GM13976 (cell line): ENCODE data around the gene PGP.

ENCODE experiments used
- DNase-seq: peaks from one replicate; pipeline ENCODE4 v3.0.0; 2012; ENCODE audit warnings: low spot score
- CTCF ChIP-seq: IDR thresholded peaks from 2 replicates; pipeline ENCODE4 v1.5.1; 2012; ENCODE audit warnings: borderline replicate concordance, mild to moderate bottlenecking; ENCODE audit not compliant: insufficient read depth; ENCODE audit errors: extremely low read depth, missing control alignments, control extremely low read depth
- in situ Hi-C: fragments of 300-500 bp; cut with MboI; formaldehyde crosslinking; loops from one replicate; pipeline ENCODE4 v1.12.0; 2022; ENCODE audit warnings: low sequenced_read_pairs, mixed read lengths, inconsistent platforms; ENCODE audit not compliant: unreplicated experiment

PGP gene

DNA sequence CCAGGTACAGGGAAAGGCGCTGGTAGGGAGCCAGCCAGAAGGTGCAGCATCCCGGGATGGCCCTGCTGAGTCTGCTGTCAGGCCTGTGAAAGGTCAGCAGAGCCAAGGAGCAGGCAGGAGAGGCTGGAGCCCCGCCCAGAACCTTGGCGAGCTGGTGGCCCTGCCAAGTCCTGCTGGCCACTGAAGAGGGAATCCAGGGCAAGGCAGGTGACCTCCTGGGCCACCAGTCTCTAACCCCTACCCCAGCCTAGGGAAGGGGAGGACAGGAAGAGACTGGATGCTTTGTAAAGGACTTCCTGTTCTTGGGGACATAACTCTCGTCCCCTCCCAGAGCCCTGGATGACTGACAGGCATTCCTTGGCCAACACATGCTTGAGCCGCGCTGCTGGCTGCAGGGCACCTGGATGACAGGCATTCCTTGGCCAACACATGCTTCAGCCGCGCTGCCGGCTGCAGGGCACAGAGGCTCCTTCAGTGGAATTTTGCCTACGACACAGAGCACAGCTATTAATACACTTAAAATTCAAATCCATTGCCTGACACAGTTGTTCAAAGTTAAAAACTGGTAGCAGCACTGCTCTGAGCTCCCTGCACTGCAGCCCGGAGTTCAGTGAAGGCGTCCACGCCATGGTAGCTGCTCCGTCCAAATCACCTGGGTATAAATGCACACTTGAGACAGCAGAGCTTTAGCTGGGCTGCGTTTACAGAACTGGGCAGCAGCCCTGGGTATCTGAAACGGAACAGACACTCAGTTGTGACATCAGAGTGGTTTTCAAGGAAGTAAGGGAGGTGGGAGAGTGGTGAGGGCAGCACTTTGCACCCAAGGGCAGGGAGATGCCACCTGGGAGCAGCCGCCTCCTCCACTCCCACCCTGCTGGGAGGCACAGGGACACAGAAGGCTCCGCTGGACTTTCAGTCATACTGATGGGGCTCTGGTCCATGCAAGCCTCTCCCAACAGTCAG lies 2.0 kb downstream of the PGP start:
- in situ Hi-C loops: no loop called here
- no peak for DNase-seq
- TF ChIP-seq CTCF: no peak

DNA sequence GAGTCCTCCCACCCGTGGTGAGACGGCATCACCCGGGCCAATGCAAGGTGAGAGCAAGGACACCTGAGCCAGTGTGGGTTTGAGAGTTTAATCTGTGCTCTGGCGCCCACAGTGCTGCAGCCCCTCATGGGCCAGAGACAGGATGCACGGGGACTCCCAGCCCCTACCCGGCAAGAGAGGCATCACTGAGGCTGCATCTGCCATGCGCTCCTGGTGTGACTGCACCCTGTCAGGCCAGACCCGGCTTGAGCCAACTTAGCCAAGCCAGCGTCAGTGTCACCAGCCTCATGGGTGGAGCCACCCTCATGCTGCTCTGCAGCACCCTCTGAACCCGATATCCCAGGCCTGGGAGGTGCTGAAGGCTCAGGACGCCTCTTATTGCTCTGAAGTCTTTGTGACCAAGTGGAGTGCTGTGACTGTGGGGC lies 2.7 kb downstream of the PGP start:
- TF ChIP-seq CTCF: no peak
- in situ Hi-C loops: no loop called here
- no peak for DNase-seq

GRCh38 chr16:2210386-2211365 lies 4.0 kb downstream of the PGP start, which contains the start of gene BRICD5:
BRICD5 (minus strand) TSS chr16:2210863; CDS start chr16:2210833, 30 bp downstream.
- in situ Hi-C loops: no loop called here
- DNase-seq: no peak
- no peak for TF ChIP-seq CTCF

- no peak for TF ChIP-seq CTCF
- in situ Hi-C loops: no loop called here
- DNase-seq: no peak
Observed at GRCh38 chr16:2210009-2210332, 4.7 kb downstream of the PGP start.

DNA sequence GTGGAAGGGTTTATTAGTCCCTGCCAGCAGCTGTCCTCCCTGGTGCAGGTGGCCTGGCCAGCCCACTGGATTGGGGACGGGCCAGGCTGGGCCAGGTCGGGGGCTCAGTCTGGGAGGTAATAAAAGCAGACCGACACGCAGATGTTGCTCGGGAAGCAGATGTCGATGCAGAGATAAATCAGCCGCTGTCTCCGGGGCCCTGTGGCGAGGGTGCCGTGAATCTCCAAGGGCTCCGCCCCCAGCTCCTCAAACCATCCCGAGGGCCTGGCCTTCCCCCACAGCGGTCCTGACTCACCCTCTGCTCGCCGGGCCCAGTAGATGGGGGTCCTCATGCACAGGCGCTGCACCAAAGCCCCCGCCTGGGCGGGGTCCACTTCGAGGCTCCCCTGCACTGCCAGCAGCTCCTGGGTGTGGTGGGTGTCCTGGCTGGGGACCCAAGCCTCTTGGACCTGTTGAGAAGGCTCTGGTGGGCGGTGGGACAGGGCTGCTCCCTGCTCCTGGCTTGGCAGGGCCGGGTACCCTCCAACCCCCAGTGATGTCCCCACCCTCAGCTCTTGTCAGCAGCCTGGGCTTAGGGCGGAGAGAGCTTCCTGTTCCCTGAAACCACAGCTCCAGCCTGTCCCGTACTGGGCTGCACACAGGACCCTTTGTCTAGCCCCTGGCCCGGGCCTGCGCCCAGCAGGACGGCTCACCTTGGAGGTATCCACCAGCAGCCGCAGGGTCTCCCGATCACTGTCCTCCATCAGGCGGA lies 5.2 kb downstream of the PGP start:
- TF ChIP-seq CTCF: no peak
- no peak for DNase-seq
- in situ Hi-C loops: no loop called here

DNA sequence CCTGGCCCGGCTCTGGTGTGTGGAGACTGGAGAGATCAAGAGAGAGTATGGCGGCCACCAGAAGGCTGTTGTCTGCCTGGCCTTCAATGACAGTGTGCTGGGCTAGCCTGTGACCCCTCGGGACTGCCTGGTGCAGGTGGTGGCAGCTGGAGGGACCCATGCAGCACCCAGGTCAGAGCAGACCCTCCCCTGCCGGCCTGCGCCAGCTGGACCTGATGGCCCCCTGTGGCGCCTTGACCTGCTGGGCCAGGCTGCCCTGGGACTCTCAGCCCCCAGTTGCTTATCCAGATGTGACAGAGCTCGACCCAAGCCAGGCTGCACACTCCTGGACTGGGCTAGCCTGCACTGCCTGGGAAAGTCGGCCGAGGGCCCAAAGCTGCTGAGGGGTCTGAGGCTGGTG lies 5.9 kb downstream of the PGP start:
- no peak for DNase-seq
- no peak for TF ChIP-seq CTCF
- in situ Hi-C loops: no loop called here
